ENCODE measurements around the gene RAB5B. TPM values are rescaled to one million over a fixed set of nuclear protein-coding genes. Genes with fewer than 3 reads are reported as not detected.
"Not testable (repeated sequence)": the region's sequence is repeated elsewhere in the genome, so short reads cannot be mapped to it uniquely, and the experiment has no call there.

Gene RAB5B
- total RNA-seq, 1 experiment from 2014 or later, result 45.1 TPM

- no peak for DNase-seq (ENCODE audit: low read depth)
These were observed 8.6 kb downstream of the RAB5B start for GRCh38 chr12:55982319-55982936.

DNA sequence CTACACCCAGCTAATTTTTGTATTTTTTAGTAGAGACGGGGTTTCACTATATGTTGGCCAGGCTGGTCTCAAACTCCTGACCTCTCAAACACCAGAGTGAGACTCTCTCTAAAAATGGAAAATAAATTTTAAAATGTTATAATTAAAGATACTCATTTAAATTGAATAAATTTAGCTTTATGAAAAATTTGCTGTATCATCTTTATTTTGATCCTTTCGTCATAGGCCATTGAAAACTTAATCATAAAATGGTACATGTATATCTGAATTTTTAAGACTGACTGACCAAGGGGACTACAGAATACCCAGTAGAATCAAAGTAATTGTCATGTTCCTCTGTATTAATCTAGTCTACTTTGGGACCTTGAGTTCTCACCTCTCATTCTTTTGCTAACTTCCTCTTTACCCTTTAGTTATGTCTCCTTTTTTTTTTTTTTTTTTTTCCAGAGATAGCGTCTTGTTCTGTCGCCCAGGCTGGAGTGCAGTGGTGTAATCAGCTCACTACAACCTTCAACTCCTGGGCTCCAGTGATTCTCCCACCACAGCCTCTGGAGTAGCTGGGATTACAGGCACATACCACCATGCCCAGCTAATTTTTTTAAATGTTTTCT lies 9.5 kb downstream of the RAB5B start:
- DNase-seq (ENCODE audit: low read depth), result no peak

DNA sequence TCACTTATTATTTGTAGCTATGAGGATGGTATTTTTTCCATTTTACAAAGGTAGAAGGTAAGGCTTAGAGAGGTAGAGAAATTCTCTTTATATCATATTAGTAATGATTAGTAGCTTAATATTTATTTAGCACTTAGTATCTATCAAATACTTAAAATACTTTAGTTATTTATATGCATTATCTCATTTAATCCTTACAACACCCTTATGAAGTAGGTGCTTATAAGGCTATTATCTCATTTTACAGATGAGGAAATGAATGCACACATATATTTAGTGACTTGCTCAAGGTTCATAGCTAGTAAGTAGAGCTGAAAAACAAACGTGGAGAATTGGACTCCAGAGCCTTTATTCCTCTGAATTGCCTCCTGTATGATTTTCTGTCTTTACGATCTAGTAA lies 11.0 kb downstream of the RAB5B start:
- DNase-seq (ENCODE audit: low read depth), result no peak

DNA sequence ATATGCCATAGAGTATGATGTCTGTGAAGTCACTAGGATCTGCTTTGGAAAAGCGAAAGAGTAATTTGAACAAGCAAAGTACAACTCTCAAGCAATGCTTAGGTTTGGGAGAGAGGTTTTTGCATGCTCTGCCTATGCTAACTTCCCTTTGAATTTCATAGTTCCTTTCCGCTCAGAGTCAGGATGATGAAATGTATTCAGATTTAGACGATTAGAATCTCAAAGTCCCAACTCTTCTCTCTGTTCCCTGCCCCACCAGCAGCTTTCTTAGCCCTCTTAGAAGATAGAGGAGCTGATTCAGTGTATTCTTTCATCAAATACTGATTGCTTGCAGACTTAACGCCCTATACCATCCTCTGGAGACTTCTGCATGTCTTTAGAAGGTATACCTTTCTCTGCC lies 11.5 kb downstream of the RAB5B start:
- DNase-seq (ENCODE audit: low read depth), result no peak

DNA sequence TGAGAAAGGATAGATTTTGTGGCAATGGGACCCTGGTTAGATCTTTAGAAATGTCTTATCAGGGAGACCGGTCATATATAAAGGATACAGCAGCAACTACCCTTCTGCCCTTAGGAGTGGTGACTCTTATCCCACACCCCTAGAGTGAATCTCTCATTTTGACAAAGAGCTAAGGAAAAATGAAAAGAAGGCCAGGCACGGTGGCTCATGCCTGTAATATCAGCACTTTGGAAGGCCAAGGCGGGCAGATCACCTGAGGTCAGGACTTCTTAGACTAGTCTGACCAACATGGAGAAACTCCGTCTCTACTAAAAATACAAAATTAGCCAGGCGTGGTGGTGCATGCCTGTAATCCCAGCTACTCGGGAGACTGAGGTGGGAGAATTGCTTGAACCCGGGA lies 12.1 kb downstream of the RAB5B start:
- DNase-seq (ENCODE audit: low read depth), result not testable (repeated sequence)

GRCh38 chr12:55991110-55991509 lies 17.2 kb downstream of the RAB5B start:
- no peak for DNase-seq (ENCODE audit: low read depth)

DNA sequence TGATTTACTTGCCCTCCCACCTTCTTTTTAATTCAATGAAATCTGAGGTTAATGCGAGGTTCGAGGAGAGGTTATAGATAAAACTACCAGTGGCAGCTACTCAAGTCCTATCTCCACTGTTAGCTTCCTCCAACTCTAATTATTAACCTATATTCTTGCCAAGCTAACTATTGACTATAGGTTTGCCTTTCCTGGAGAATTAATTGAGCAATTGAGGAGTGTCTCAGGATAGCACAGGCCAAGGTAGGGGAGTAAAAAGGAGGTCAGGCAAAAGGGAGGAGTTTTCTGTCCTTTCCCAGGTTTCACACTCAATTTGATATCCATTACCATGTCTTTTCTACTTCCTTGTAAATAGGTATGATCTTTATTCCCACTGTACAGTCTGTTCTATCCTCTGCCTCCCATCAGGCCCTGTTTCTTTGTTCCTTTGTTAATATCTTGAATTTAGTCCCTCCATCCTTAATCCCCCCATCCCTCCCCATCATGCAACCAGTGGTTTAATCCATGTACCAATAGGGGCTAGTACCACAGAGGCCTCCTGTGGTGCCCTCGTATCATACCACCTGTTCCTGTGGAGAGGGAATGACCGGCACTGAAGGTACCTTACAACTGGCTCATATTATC lies 19.5 kb downstream of the RAB5B start:
- DNase-seq (ENCODE audit: low read depth), result no peak

GRCh38 chr12:55995366-55995765 lies 21.5 kb downstream of the RAB5B start:
- no peak for DNase-seq (ENCODE audit: low read depth)

DNA sequence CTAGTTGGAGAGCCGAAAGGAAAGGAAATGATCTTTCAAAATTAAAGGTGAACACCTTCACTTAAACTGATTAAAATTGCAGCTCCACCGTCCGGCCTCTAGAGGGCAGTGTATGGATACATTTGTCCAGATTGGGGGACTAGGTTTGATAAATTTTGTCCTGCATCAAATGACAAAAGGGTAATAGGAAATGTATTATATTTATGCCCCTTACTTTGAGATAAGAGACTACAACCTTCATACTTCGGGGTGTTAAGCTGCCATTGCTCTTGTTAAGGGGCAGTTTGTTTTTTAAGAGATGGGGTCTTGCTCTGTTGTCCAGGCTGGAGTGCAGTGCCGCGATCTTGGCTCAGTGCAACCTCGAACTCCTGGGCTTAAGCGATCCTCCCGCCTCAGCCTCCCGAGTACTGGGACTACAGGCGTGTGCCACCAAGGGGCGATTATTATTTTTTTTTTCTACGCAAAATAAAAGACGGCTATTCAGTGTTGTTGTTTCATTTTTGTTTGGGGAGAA lies 22.4 kb downstream of the RAB5B start:
- peak; percentile 57 for DNase-seq (ENCODE audit: low read depth)

DNA sequence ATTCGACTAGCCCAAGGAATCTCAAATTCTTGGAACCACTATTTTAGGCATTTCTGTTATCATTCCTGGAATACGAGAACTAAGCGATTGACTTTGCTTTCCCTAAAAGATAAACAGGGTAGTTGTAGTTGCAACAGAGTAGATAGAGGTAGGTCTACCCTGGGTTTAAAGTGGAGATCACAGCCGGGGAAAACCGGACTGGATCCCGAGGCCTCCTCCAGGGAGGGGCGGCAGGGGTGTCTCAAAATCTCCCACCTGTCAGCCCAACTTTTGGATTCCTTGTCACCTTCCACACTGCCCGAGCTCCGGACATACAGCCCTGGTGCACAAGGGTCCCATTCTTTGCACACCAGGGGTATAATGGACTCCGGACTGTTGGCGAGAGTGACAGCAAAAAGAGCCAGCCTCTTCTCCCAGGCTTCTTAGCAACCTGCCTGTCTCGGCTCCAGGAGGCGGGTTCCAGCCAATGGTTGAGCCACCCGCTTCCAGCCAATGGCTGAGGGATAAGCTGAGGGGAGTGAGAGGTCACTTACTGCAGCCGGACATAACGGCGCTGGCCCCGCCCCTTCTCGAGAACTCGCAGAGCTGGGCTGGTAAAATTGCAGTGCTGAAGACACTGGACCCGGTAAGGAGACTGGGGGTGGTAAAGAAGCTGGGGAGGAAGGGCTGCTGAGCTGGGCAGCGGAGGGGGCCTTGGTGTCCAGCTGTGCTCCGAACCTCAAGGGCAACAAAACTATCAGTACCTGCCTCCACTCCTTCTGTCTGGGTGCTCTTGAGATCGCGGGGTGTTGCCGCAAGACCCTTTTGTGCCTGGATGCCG lies 23.0 kb downstream of the RAB5B start, which contains the start of gene SUOX:
TSS of gene SUOX (plus strand) at position 562 of the 820 bp plus-strand sequence. CDS start 4,946 bp downstream, outside the sequence.
- DNase-seq (ENCODE audit: low read depth), result peak; percentile 95

- no peak for DNase-seq (ENCODE audit: low read depth)
These were observed 23.6 kb downstream of the RAB5B start for GRCh38 chr12:55997535-55997859.

- not testable (repeated sequence) for DNase-seq (ENCODE audit: low read depth)
These were observed 25.6 kb downstream of the RAB5B start for GRCh38 chr12:55999522-55999921.

- DNase-seq (ENCODE audit: low read depth), result not testable (repeated sequence)
These were observed 26.2 kb downstream of the RAB5B start for GRCh38 chr12:55999999-56000540.

DNA sequence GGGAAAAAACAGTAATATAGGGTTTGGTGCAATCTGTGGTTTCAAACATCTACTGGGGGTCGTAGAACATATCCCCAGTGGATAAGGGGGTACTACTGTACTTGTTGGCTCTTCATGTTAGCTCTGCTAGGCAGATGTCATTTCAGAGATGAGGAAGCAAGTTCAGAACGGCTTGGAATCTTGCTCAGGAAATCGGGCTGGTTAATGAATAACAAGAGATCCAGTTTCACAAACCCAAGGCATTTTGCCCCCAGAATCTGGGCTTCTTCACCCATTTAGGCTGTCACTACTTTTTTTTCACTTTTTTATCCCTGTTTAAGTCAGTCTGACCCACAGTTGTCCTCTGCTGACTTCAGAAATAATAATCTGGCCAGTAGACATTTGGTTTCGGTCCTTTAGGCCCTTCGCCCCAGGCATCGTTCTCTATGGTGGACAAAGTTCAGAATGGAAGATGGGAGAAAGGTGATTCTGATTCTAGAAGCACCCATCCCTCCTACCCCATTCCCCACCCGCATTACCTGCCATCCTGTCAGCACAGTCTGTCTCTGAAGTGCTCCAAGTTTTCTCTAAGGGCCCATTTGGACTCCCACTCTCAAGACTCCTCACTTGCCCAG lies 27.7 kb downstream of the RAB5B start:
- DNase-seq (ENCODE audit: low read depth), result no peak

DNA sequence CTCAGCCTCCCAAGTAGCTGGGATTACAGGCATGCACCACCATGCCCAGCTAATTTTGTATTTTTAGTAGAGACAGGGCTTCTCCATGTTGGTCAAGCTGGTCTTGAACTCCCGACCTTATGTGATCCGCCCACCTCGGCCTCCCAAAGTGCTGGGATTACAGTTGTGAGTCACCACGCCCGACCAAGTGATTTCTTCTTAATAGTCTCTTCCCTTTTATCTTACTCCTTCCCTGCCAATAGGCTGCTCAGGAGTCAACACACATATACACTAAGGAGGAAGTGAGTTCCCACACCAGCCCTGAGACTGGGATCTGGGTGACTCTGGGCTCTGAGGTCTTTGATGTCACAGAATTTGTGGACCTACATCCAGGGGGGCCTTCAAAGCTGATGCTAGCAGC lies 29.5 kb downstream of the RAB5B start:
- not testable (repeated sequence) for DNase-seq (ENCODE audit: low read depth)

- no peak for DNase-seq (ENCODE audit: low read depth)
These were observed 30.3 kb downstream of the RAB5B start for GRCh38 chr12:56004211-56004610.

DNA sequence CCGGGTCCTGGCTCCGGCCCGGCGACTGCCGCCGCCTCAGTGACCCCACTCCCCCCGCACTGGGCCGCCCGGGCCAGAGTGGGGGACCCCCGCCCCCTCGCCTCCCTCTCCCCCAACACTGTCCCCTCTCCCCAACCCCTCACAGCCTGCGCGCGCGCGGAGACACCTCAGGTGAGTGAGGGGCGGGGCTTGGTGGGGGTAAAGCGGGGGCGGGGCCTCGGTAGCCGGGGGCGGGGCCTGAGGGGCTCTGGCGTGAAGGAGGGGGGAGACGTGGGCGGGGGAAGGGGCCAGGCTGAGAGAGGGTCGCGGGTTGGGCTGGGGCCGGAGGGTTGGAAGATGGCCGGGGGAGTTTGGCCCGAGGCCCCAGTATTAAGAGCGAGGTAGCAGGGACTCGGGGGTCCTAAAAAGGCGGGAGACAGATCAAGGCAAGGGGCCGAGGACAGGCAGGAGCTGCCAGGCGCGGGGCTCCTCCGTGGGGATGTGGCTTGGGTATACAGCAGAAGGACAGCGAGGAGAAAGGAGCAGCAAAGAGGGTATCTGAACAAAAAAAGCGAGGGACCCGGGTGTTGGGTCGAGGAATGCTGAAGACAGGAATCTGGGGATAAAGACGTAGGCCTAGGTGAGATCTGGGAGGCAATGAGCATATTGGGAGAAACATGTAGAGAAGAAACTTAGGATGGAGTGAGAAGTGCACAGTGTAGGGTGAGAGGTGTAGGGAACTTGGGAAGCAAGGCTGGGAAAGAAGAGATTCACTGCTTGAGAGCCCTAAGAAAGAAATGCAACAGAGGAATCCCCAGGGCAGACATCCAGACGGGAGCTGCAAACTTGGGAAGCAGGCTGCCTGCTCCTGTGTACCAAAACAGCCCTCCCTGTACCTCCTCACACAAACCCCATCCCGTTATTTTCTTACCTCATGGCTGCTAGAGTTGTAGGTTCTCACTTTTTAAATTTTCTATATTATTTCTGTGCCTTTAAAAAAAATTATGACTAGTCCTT lies 34.0 kb downstream of the RAB5B start:
- DNase-seq (ENCODE audit: low read depth), result peak; percentile 5

- DNase-seq (ENCODE audit: low read depth), result no peak
These were observed 36.3 kb downstream of the RAB5B start for GRCh38 chr12:56010111-56010570.

- no peak for DNase-seq (ENCODE audit: low read depth)
These were observed 37.7 kb downstream of the RAB5B start for GRCh38 chr12:56011509-56012090.

GRCh38 chr12:56013482-56013881 lies 39.6 kb downstream of the RAB5B start:
- DNase-seq (ENCODE audit: low read depth), result no peak
